Adipocyte (in vitro differentiated cells): ENCODE results near the gene UBD.

Experiments used
- DNase-seq: peaks from one replicate; pipeline ENCODE4 v3.0.0-alpha.2; 2015; ENCODE audit warnings: low read depth
- H3K27me3 ChIP-seq: replicated peaks from 2 replicates; pipeline ENCODE4 v1.7.0; 2013; ENCODE audit warnings: mild to moderate bottlenecking, low read length, moderate library complexity; ENCODE audit not compliant: control insufficient read depth, insufficient read depth
- H3K36me3 ChIP-seq: 2 replicates; pipeline ENCODE4 v1.7.0; 2013; ENCODE audit warnings: low read length, mild to moderate bottlenecking, moderate library complexity; ENCODE audit not compliant: control insufficient read depth, insufficient read depth, severe bottlenecking
- H3K4me1 ChIP-seq: 2 replicates; pipeline ENCODE4 v1.7.0; 2013; ENCODE audit warnings: mild to moderate bottlenecking, low read length, moderate library complexity; ENCODE audit not compliant: control insufficient read depth, insufficient read depth
- H3K4me3 ChIP-seq: 2 replicates; pipeline ENCODE4 v1.7.0; 2013; ENCODE audit warnings: mild to moderate bottlenecking, low read length, moderate library complexity
- H3K9ac ChIP-seq: 2 replicates; pipeline ENCODE4 v1.7.0; 2013; ENCODE audit warnings: mild to moderate bottlenecking, low read length, moderate library complexity
- H3K9me3 ChIP-seq: 2 replicates; pipeline ENCODE4 v1.7.0; 2013; ENCODE audit warnings: mild to moderate bottlenecking, low read length, moderate library complexity; ENCODE audit not compliant: control insufficient read depth

Gene UBD

DNA sequence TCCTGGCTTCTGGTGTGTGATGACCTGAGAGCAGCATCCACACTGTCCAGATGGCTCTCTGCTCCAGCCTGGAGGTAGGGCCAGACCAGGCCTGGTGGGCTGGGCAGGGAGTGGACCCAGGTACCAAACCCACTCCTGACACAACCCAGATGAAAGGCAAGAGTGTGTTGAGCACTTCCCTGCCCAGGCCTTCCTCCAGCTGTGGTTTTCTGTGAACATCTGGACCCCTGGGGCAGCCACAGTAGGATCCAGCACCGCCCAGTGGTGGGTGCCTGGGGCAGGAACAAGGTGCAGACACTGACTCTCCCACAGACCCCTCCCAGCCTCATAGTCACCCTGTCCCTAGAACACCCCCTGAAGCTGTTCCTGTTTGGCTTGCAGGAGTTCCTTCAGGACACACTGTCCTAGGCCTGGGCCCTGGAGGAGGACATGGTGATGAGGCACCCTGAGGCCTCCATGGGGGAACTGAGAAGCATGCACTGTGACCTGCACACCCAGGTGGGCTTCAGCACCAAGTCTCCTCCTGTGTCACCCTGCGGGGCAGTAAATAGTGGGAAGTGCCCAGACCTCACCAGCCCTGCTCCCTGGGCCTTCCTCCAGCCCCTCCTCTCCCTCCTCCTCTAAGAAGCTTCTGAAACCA lies 28.7 kb downstream of the UBD start:
- Histone ChIP-seq H3K4me3 (no peak overlapping the region), H3K9ac (no peak overlapping the region), H3K36me3 (no peaks in the 10 kb centered on the region), H3K9me3 (no peaks in the 10 kb centered on the region), H3K27me3 (no peaks in the 10 kb centered on the region), H3K4me1 (no peaks in the 10 kb centered on the region)
- DNase-seq: no peak

DNA sequence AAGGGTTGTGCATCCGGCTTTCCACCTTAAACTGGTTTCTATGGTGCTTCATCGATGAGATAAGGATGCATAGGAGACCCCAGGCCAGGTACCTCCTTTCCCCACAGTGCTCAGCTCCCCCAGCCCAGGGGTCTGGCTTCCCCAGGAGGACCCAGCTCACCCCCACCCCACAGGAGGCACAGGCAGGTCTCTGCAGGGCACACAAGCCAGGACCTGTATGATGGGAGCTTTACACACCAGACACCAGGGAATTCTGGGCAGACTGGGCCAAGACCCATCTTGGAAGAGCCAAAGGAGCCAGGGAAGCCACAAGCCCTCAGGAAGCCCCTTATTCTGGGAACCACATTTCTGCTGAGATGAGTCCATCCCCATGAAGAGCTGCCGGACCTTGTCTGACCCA lies 29.6 kb downstream of the UBD start:
- Histone ChIP-seq H3K4me3 (no peak overlapping the region), H3K9me3 (no peaks in the 10 kb centered on the region), H3K36me3 (no peaks in the 10 kb centered on the region), H3K4me1 (no peaks in the 10 kb centered on the region), H3K27me3 (no peaks in the 10 kb centered on the region), H3K9ac (no peak overlapping the region)
- DNase-seq: no peak

DNA sequence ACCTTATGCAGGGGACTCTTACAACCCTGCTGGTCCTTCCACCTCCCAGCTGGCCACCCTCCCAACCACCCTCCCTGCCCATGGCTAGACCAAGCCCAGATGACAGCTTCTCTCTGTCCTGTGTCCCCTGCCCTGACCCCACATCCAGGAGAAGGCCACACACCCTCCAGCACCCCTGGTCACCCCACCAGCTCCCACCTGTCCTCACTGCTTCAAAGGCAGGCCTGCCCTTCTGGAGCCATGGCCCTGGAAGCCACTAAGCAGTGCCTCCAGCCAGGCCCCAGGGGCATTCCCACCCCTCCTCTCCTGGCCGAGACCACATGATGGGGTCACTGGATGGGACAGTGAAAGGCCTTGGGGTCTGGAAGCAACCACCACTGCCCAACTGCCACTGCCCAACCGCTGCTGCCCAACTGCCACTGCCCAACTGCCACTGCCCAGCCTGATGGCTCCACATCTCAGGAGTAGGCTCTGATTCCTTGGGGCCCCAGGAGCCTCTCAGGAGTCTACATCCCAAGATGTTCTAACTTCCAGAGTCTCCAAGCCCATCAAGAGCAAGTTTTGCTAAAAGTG lies 30.5 kb downstream of the UBD start:
- no peak overlapping the region for H3K9ac ChIP-seq
- no peaks in the 10 kb centered on the region for H3K27me3 ChIP-seq
- no peaks in the 10 kb centered on the region for H3K36me3 ChIP-seq
- H3K4me3 ChIP-seq: no peak overlapping the region
- H3K9me3 ChIP-seq: no peaks in the 10 kb centered on the region
- H3K4me1 ChIP-seq: no peaks in the 10 kb centered on the region
- no peak for DNase-seq

DNA sequence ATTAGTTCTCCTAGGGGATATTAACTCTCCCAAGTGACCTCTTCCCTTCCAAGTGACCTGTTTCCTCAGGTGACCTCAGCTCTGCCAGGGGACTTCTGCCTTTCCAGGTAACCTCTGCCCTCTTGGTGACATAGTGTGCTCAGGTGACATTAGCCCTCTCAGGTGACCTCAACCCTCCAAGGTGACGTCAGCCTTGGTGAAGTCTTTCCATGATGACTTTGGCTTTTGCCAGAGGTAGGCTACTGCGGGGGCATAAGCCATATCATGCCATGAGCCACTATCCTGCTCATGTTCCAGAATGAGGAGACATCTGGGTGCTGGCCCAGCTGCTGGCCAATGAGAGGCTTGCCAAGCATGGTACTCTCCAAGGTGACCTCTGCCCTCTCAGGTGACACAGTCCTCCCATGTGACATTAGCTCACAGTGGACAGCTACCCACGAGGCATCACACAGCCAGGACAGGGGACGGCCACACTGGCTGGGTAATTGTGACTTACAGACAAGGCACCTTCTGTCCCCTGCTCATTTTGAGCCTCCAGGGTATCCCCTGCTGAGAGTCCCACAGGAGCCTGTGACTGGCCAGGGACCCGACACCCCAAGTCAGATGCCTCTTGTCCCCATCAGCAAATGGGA lies 31.1 kb downstream of the UBD start:
- DNase-seq: no peak

DNA sequence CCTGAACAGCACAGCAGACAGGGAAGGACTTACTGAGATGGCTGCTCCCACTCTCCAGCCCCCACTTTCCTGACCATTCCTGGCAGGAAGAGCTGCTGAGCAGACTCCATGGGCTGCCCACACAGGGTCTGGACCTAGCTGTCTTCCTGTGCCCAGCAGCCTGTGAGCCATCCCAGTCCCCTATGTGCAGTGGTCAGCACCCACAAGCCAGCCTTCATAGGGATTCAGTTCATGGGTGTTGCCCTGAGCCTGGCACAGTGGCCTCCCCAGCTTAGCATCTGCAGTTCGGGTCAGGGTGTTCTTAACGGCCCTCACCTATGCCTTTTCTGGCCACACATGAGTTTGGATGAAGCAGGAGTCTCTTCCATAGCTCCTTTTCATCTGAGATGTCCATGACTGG lies 32.0 kb downstream of the UBD start:
- DNase-seq: no peak

More for the DNA sequence above, 31.1 kb downstream of the UBD start:
- Histone ChIP-seq H3K4me3 (no peak overlapping the region), H3K9me3 (no peaks in the 10 kb centered on the region), H3K4me1 (no peaks in the 10 kb centered on the region), H3K9ac (no peak overlapping the region), H3K27me3 (no peaks in the 10 kb centered on the region), H3K36me3 (no peaks in the 10 kb centered on the region)

DNA sequence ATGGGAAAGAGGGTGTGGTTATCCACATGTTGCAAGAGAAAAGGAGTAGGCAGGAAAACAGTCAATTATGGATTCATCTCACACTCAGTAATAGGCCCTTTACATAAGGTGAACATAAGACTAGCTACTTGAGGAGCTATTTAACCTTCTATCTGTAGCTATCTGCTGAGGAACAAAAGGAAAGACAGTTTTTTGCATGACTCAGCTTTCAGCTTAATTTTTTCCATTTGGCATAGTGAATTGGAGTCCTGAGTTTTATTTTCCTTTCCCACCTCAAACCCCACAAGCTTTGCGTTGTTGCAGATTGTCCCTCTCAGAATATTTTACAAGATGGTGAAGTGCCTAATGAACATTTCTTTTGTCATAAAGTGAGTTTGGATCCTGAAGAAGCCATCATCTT lies 32.4 kb downstream of the UBD start:
- no peak overlapping the region for H3K4me3 ChIP-seq
- H3K36me3 ChIP-seq: no peaks in the 10 kb centered on the region
- H3K9me3 ChIP-seq: no peaks in the 10 kb centered on the region
- peak; percentile 3 for DNase-seq
- no peaks in the 10 kb centered on the region for H3K4me1 ChIP-seq
- no peak overlapping the region for H3K9ac ChIP-seq
- no peaks in the 10 kb centered on the region for H3K27me3 ChIP-seq

More for the DNA sequence above, 32.0 kb downstream of the UBD start:
- Histone ChIP-seq H3K36me3 (no peaks in the 10 kb centered on the region), H3K27me3 (no peaks in the 10 kb centered on the region), H3K4me1 (no peaks in the 10 kb centered on the region), H3K9me3 (no peaks in the 10 kb centered on the region), H3K9ac (no peak overlapping the region), H3K4me3 (no peak overlapping the region)

DNA sequence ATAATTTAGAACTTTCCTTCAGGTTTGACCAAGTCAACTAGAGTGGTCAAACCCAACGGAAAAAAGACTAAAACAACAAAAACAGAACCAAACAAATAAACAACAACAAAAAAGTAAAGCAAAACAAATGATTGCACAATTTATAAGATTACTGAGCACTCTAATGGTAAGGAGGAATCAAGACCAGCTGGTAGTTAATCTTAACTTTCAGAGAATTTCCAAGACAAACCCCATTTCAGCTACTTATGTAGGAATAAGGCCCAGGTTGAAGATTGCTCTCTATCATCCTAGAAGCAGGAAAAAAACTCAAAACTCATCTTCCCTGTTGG lies 34.3 kb downstream of the UBD start:
- DNase-seq: no peak
- Histone ChIP-seq H3K36me3 (no peaks in the 10 kb centered on the region), H3K4me3 (no peak overlapping the region), H3K9me3 (no peaks in the 10 kb centered on the region), H3K27me3 (no peaks in the 10 kb centered on the region), H3K4me1 (no peaks in the 10 kb centered on the region), H3K9ac (no peak overlapping the region)

DNA sequence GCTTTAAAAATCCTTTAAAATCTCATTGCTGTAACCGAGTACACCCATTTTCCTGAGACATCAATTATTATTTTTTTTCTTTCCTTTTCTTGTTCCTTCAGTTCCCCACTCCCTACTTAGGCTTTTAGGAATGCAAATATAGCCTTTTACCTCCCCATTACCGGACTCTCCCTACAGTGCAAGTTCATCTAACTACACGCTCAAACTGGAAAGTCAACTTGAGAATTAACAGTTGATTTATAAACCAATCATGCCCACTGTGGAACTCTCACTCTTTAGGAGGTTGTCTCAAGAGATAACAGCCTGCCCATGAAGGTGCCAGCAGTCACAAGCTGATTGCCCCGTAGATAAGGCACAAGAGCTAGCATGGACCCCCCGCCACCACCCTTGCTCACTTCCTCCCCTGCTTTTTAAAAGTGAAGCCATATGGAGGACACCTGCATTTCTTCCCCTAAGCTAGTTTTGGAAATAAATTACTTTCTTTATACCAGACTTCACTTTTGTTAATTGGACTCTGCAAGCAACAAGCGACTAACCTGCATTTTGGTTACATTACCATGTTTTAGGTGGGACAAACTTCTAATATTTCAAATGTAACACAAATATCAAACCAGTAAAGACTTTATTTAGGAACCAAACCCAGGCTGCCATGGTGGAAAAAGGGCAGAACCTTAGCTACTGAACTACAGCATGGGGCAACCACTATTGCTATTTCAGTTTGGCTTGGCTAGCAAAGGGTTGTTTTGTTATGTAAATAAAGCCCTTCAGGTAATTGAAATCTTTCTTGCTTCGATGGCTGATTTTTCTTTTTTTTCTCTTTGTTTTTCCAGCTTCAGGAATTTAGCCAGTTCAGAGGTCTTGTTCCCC lies 34.9 kb downstream of the UBD start:
- Histone ChIP-seq H3K27me3 (no peaks in the 10 kb centered on the region), H3K4me3 (no peak overlapping the region), H3K9me3 (no peaks in the 10 kb centered on the region), H3K9ac (no peak overlapping the region), H3K36me3 (no peaks in the 10 kb centered on the region), H3K4me1 (no peaks in the 10 kb centered on the region)
- DNase-seq: no peak

DNA sequence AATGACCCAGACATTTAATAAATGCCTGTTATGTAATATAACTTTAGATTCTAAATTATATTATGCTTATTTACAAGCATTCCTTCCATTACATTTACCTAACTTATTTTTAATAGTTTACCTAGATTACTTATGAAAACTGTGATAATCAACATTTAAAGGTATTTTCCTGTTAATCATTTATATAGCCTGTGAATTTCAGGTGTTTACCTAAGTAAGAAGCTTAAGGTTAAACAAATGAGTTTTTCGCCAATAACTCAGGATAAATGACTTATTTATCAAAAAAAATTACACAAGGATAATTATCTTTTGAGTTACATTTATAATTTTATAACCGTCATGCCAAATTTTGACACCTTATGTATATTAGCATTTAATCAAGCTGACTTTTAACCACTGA lies 35.5 kb downstream of the UBD start:
- no peaks in the 10 kb centered on the region for H3K4me1 ChIP-seq
- no peak overlapping the region for H3K9ac ChIP-seq
- no peaks in the 10 kb centered on the region for H3K9me3 ChIP-seq
- no peak for DNase-seq
- no peak overlapping the region for H3K4me3 ChIP-seq
- no peaks in the 10 kb centered on the region for H3K36me3 ChIP-seq
- no peaks in the 10 kb centered on the region for H3K27me3 ChIP-seq

DNA sequence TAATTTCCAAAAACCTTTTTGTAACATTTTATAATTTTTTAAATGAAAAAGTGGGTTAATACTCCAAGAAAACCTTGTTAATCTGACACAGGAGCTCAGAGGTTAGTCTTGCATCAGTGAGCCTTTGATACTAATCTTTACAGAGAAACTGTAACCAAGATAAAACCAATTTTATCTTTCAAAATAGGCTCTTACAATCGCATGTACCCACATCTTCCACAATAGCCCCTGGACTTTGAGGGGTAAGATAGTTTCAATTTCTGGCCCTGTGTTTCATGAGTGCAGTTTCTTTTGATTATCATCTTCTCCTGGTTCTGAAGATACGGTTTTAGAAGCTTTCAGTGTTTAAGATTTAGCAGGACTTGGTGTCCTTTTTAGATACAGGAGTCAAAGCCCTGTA lies 37.3 kb downstream of the UBD start:
- no peak for DNase-seq
- no peak overlapping the region for H3K4me3 ChIP-seq
- no peaks in the 10 kb centered on the region for H3K36me3 ChIP-seq
- H3K4me1 ChIP-seq: no peaks in the 10 kb centered on the region
- no peaks in the 10 kb centered on the region for H3K27me3 ChIP-seq
- no peaks in the 10 kb centered on the region for H3K9me3 ChIP-seq
- H3K9ac ChIP-seq: no peak overlapping the region

DNA sequence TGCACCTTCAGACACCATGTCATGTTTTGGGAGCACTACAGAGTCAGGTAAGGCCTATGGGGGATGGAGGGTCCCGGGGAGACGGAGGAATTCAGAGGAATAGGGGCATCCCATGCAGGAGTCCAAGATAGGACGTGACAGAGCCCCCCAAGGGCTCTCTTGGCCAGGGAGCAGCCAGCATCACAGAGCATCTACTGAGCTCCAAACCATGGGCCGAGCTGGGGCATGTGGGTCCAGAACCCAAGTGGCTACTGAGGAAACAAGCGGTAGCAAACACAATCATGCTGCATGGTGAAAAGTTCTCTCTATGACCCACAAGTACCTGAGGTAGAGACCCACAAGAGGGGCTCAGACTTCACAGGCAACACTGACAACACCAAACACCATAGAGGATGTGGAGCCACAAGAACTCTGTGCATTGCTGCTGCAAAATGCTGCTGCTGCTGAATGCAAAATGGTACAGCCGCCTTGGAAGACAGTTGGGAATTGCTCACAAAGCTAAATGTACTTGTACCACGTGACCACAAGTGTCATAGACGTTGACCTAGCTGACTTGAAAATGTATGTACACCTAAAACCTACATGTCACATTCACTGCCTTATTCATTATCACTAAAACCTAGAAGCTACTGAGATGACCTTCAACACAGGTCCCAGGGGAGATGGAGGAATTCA lies 38.4 kb downstream of the UBD start:
- Histone ChIP-seq H3K9me3 (no peaks in the 10 kb centered on the region), H3K4me3 (no peak overlapping the region), H3K9ac (no peak overlapping the region), H3K36me3 (no peaks in the 10 kb centered on the region), H3K27me3 (no peaks in the 10 kb centered on the region), H3K4me1 (no peaks in the 10 kb centered on the region)
- no peak for DNase-seq
